ENCODE measurements around the gene PDZRN4.

PDZRN4 gene

GRCh38 chr12:41211448-41211847 is 23.3 kb downstream of the PDZRN4 start:
- no peak overlapping the region for H3K27ac ChIP-seq
- no peaks in the 10 kb centered on the region for H3K9me3 ChIP-seq
- no peaks in the 10 kb centered on the region for H3K4me1 ChIP-seq
- no peak overlapping the region for H3K9ac ChIP-seq
- no peak overlapping the region for H3K4me2 ChIP-seq
- no peaks in the 10 kb centered on the region for H3K27me3 ChIP-seq
- TF ChIP-seq Cebpa-rat (IDR thresholded peaks at IDR 0.05): no peak
- no peak overlapping the region for H3K4me3 ChIP-seq
- H3K36me3 ChIP-seq: no peaks in the 10 kb centered on the region
- H4K20me1 ChIP-seq: no peaks in the 10 kb centered on the region

GRCh38 chr12:41212625-41213024 is 24.5 kb downstream of the PDZRN4 start:
- Histone ChIP-seq H3K9me3 (no peaks in the 10 kb centered on the region), H3K4me3 (no peak overlapping the region), H4K20me1 (no peaks in the 10 kb centered on the region), H3K27me3 (no peaks in the 10 kb centered on the region), H3K9ac (no peak overlapping the region), H3K27ac (no peak overlapping the region), H3K4me2 (no peak overlapping the region), H3K36me3 (no peaks in the 10 kb centered on the region), H3K4me1 (no peaks in the 10 kb centered on the region)
- TF ChIP-seq Cebpa-rat (IDR thresholded peaks at IDR 0.05): no peak

GRCh38 chr12:41213107-41213506 is 25.0 kb downstream of the PDZRN4 start:
- no peaks in the 10 kb centered on the region for H3K27me3 ChIP-seq
- H3K4me3 ChIP-seq: no peak overlapping the region
- no peak overlapping the region for H3K4me2 ChIP-seq
- no peaks in the 10 kb centered on the region for H3K4me1 ChIP-seq
- H3K27ac ChIP-seq: no peak overlapping the region
- no peaks in the 10 kb centered on the region for H3K36me3 ChIP-seq
- no peaks in the 10 kb centered on the region for H3K9me3 ChIP-seq
- TF ChIP-seq Cebpa-rat (IDR thresholded peaks at IDR 0.05): no peak
- H4K20me1 ChIP-seq: no peaks in the 10 kb centered on the region
- H3K9ac ChIP-seq: no peak overlapping the region

GRCh38 chr12:41213648-41214047 is 25.5 kb downstream of the PDZRN4 start:
- TF ChIP-seq Cebpa-rat (IDR thresholded peaks at IDR 0.05): no peak
- H3K4me2 ChIP-seq: no peak overlapping the region
- H3K36me3 ChIP-seq: no peaks in the 10 kb centered on the region
- H3K9ac ChIP-seq: no peak overlapping the region
- no peaks in the 10 kb centered on the region for H3K4me1 ChIP-seq
- H3K4me3 ChIP-seq: no peak overlapping the region
- no peaks in the 10 kb centered on the region for H3K27me3 ChIP-seq
- no peak overlapping the region for H3K27ac ChIP-seq
- no peaks in the 10 kb centered on the region for H4K20me1 ChIP-seq
- H3K9me3 ChIP-seq: no peaks in the 10 kb centered on the region

GRCh38 chr12:41217727-41218126 is 29.6 kb downstream of the PDZRN4 start:
- H3K4me2 ChIP-seq: no peak overlapping the region
- no peak overlapping the region for H3K4me3 ChIP-seq
- H3K9me3 ChIP-seq: no peaks in the 10 kb centered on the region
- H3K27ac ChIP-seq: no peak overlapping the region
- H3K4me1 ChIP-seq: no peaks in the 10 kb centered on the region
- no peaks in the 10 kb centered on the region for H4K20me1 ChIP-seq
- no peak for TF ChIP-seq Cebpa-rat (IDR thresholded peaks at IDR 0.05)
- no peak overlapping the region for H3K9ac ChIP-seq
- no peaks in the 10 kb centered on the region for H3K27me3 ChIP-seq
- H3K36me3 ChIP-seq: no peaks in the 10 kb centered on the region

GRCh38 chr12:41220931-41221330 is 32.8 kb downstream of the PDZRN4 start:
- Histone ChIP-seq H3K9ac (no peak overlapping the region), H3K4me1 (no peaks in the 10 kb centered on the region), H3K27ac (no peak overlapping the region), H3K4me2 (no peak overlapping the region), H3K4me3 (no peak overlapping the region), H3K9me3 (no peaks in the 10 kb centered on the region), H3K36me3 (no peaks in the 10 kb centered on the region), H3K27me3 (no peaks in the 10 kb centered on the region), H4K20me1 (no peaks in the 10 kb centered on the region)
- no peak for TF ChIP-seq Cebpa-rat (IDR thresholded peaks at IDR 0.05)

- no peaks in the 10 kb centered on the region for H3K36me3 ChIP-seq
- no peak overlapping the region for H3K9ac ChIP-seq
- no peak for TF ChIP-seq Cebpa-rat (IDR thresholded peaks at IDR 0.05)
- no peaks in the 10 kb centered on the region for H3K9me3 ChIP-seq
- H3K4me1 ChIP-seq: no peaks in the 10 kb centered on the region
- H3K4me3 ChIP-seq: no peak overlapping the region
- no peak overlapping the region for H3K4me2 ChIP-seq
- H3K27me3 ChIP-seq: no peaks in the 10 kb centered on the region
- no peaks in the 10 kb centered on the region for H4K20me1 ChIP-seq
- no peak overlapping the region for H3K27ac ChIP-seq
Observed at GRCh38 chr12:41221491-41221890, 33.4 kb downstream of the PDZRN4 start.

- Histone ChIP-seq H3K27me3 (no peaks in the 10 kb centered on the region), H3K4me2 (no peak overlapping the region)
- TF ChIP-seq Cebpa-rat (IDR thresholded peaks at IDR 0.05): no peak
Observed at GRCh38 chr12:41223600-41223999, 35.5 kb downstream of the PDZRN4 start.

GRCh38 chr12:41224066-41224465 is 35.9 kb downstream of the PDZRN4 start:
- Histone ChIP-seq H3K27me3 (no peaks in the 10 kb centered on the region), H4K20me1 (no peaks in the 10 kb centered on the region), H3K36me3 (no peaks in the 10 kb centered on the region), H3K4me2 (no peak overlapping the region), H3K9ac (no peak overlapping the region), H3K27ac (no peak overlapping the region), H3K4me3 (no peak overlapping the region), H3K4me1 (peaks cover 5% of the 10 kb centered on the region; the same call in 1 of the 2 replicates), H3K9me3 (no peaks in the 10 kb centered on the region)
- TF ChIP-seq Cebpa-rat (IDR thresholded peaks at IDR 0.05): no peak

More at GRCh38 chr12:41223600-41223999, 35.5 kb downstream of the PDZRN4 start:
- Histone ChIP-seq H3K9me3 (no peaks in the 10 kb centered on the region), H3K4me3 (no peak overlapping the region), H3K27ac (no peak overlapping the region), H3K36me3 (no peaks in the 10 kb centered on the region), H4K20me1 (no peaks in the 10 kb centered on the region), H3K4me1 (peaks cover 5% of the 10 kb centered on the region; the same call in 1 of the 2 replicates), H3K9ac (no peak overlapping the region)

- Histone ChIP-seq H3K36me3 (no peaks in the 10 kb centered on the region), H3K4me1 (peaks cover 5% of the 10 kb centered on the region; the same call in 1 of the 2 replicates)
Observed at GRCh38 chr12:41225179-41225578, 37.1 kb downstream of the PDZRN4 start.

More at GRCh38 chr12:41225179-41225578, 37.1 kb downstream of the PDZRN4 start:
- H3K4me2 ChIP-seq: no peak overlapping the region
- TF ChIP-seq Cebpa-rat (IDR thresholded peaks at IDR 0.05): no peak
- no peak overlapping the region for H3K27ac ChIP-seq
- H3K4me3 ChIP-seq: no peak overlapping the region
- no peaks in the 10 kb centered on the region for H3K9me3 ChIP-seq
- H4K20me1 ChIP-seq: no peaks in the 10 kb centered on the region
- no peak overlapping the region for H3K9ac ChIP-seq
- H3K27me3 ChIP-seq: no peaks in the 10 kb centered on the region

Data from BLaER1 (cell line).